ENCODE data around the gene MRPS5.
A peak's percentile ranks its signal among the peaks of the same experiment; 100 is the strongest.

MRPS5 gene

GRCh38 chr2:95077530-95077825, 44.1 kb downstream of the MRPS5 start:
- no peak for DNase-seq (ENCODE audit: low spot score)
- H3K27ac ChIP-seq: no peak overlapping the region
- no peak overlapping the region for H3K4me3 ChIP-seq
- no peak for TF ChIP-seq CTCF (IDR thresholded peaks at IDR 0.05)

- H3K27ac ChIP-seq: no peak overlapping the region
- peak; percentile 71 for TF ChIP-seq CTCF (IDR thresholded peaks at IDR 0.05)
- DNase-seq (ENCODE audit: low spot score): no peak
- peak overlapping the region; percentile 67 for H3K4me3 ChIP-seq
These were observed 44.7 kb downstream of the MRPS5 start for GRCh38 chr2:95076705-95077529.

- TF ChIP-seq CTCF (IDR thresholded peaks at IDR 0.05): no peak
- Histone ChIP-seq H3K27ac (no peak overlapping the region), H3K4me3 (no peak overlapping the region)
- no peak for DNase-seq (ENCODE audit: low spot score)
These were observed 46.0 kb downstream of the MRPS5 start for GRCh38 chr2:95075440-95076132.

- TF ChIP-seq CTCF (IDR thresholded peaks at IDR 0.05): no peak
- no peak overlapping the region for H3K4me3 ChIP-seq
These were observed 46.8 kb downstream of the MRPS5 start for GRCh38 chr2:95074663-95075439.

GRCh38 chr2:95073856-95074662, 47.5 kb downstream of the MRPS5 start:
- H3K27ac ChIP-seq: no peak overlapping the region
- no peak overlapping the region for H3K4me3 ChIP-seq
- no peak for TF ChIP-seq CTCF (IDR thresholded peaks at IDR 0.05)
- DNase-seq (ENCODE audit: low spot score): no peak

More at GRCh38 chr2:95074663-95075439, 46.8 kb downstream of the MRPS5 start:
- no peak for DNase-seq (ENCODE audit: low spot score)
- H3K27ac ChIP-seq: no peak overlapping the region

GRCh38 chr2:95072424-95072823, 49.2 kb downstream of the MRPS5 start:
- no peak for TF ChIP-seq CTCF (IDR thresholded peaks at IDR 0.05)
- H3K27ac ChIP-seq: no peak overlapping the region
- no peak overlapping the region for H3K4me3 ChIP-seq
- no peak for DNase-seq (ENCODE audit: low spot score)
